GM19035 (cell line): ENCODE results near the gene LYST.
"Not testable (repeated sequence)": the region's sequence is repeated elsewhere in the genome, so short reads cannot be mapped to it uniquely, and the experiment has no call there.

Experiments used
- ATAC-seq: cut with Tn5 transposase; IDR thresholded peaks from one replicate; pipeline ENCODE4 v1.9.1; 2021; ENCODE audit not compliant: unreplicated experiment

Gene LYST

GRCh38 chr1:235866205-235866912 is at the start of gene LYST:
Gene LYST (minus strand): TSS chr1:235866906. CDS start chr1:235830417, 36,489 bp downstream.
- peak; percentile 51 for ATAC-seq

- not testable (repeated sequence) for ATAC-seq
Observed at GRCh38 chr1:235915489-235915888, 48.8 kb upstream of the LYST start.

GRCh38 chr1:235913311-235913710 is 46.6 kb upstream of the LYST start:
- ATAC-seq = no peak

- no peak for ATAC-seq
Observed at GRCh38 chr1:235911876-235912275, 45.2 kb upstream of the LYST start.

- ATAC-seq = no peak
Observed at GRCh38 chr1:235911300-235911662, 44.6 kb upstream of the LYST start.

GRCh38 chr1:235910357-235911299 is 43.9 kb upstream of the LYST start:
- no peak for ATAC-seq

GRCh38 chr1:235908742-235909520 is 42.2 kb upstream of the LYST start:
- ATAC-seq = no peak

GRCh38 chr1:235907897-235908240 is 41.2 kb upstream of the LYST start:
- no peak for ATAC-seq

- ATAC-seq = no peak
Observed at GRCh38 chr1:235907187-235907896, 40.6 kb upstream of the LYST start.

- no peak for ATAC-seq
Observed at GRCh38 chr1:235906436-235906835, 39.7 kb upstream of the LYST start.

- ATAC-seq = not testable (repeated sequence)
Observed at GRCh38 chr1:235903809-235904208, 37.1 kb upstream of the LYST start.

- no peak for ATAC-seq
Observed at GRCh38 chr1:235902677-235903542, 36.2 kb upstream of the LYST start.

GRCh38 chr1:235901461-235901860 is 34.8 kb upstream of the LYST start:
- no peak for ATAC-seq

GRCh38 chr1:235898126-235898525 is 31.4 kb upstream of the LYST start:
- no peak for ATAC-seq

GRCh38 chr1:235893840-235894239 is 27.1 kb upstream of the LYST start:
- no peak for ATAC-seq

GRCh38 chr1:235892734-235893413 is 26.2 kb upstream of the LYST start:
- no peak for ATAC-seq

GRCh38 chr1:235892202-235892601 is 25.5 kb upstream of the LYST start:
- no peak for ATAC-seq

- ATAC-seq = peak; percentile 86
Observed at GRCh38 chr1:235888119-235888643, 21.5 kb upstream of the LYST start.

GRCh38 chr1:235887676-235888075 is 21.0 kb upstream of the LYST start:
- ATAC-seq = peak; percentile 19
